GM12878 (cell line): ENCODE measurements around the gene SPI1. TPM values are rescaled to one million over a fixed set of nuclear protein-coding genes. Genes with fewer than 3 reads are reported as not detected.

Experiments used
- ATAC-seq: fragments of 200-7000 bp; cut with Tn5 transposase; 3 replicates; pipeline ENCODE4 v1.9.1; 2020; ENCODE audit warnings: mild to moderate bottlenecking, moderate library complexity
- BruUV-seq: library from RNA; stranded (reverse); fragments of 400-500 nt; replicated peaks from 2 replicates; lab custom pipeline; 2021; lab: Mats Ljungman, UMichigan
- CTCF ChIA-PET: fragments of 300-600 bp; sonication (Branson Sonifier 250); formaldehyde crosslinking; extraction: SDS; loops from one replicate; lab custom pipeline; 2021; ENCODE audit warnings: inconsistent platforms; lab: Yijun Ruan, JAX
- POLR2A ChIA-PET: fragments of 350-600 bp; formaldehyde crosslinking; extraction: SDS; loops from one replicate; lab custom pipeline; 2021; ENCODE audit warnings: inconsistent platforms; lab: Charles Lee
- RAD21 ChIA-PET: fragments of 300-600 bp; sonication (Branson Sonifier 250); formaldehyde crosslinking; loops from one replicate; lab custom pipeline; 2023; ENCODE audit warnings: antibody characterized with exemption; ENCODE audit not compliant: unreplicated experiment; lab: Charles Lee
- SMC1A ChIA-PET: fragments of 300-600 bp; sonication (Branson Sonifier 250); formaldehyde crosslinking; loops from one replicate; lab custom pipeline; 2023; ENCODE audit not compliant: unreplicated experiment, uncharacterized antibody; lab: Charles Lee
- DNase-seq: peaks from one replicate; pipeline ENCODE4 v3.0.0-alpha.2; 2011; ENCODE audit warnings: low read depth, low spot score
- FAIRE-seq: peaks from 3 replicates; lab custom pipeline; 2011; peaks lifted over from hg19 to GRCh38; lab: Jason Lieb, UNC
- H2AFZ ChIP-seq: 2 replicates; pipeline ENCODE4 v1.6.0; 2011; ENCODE audit warnings: low read depth, low read length, control low read depth; ENCODE audit not compliant: control insufficient read depth
- H3K27ac ChIP-seq: 2 replicates; pipeline ENCODE4 v1.5.1; 2011; ENCODE audit warnings: control low read depth; ENCODE audit not compliant: control insufficient read depth, insufficient read depth
- H3K27me3 ChIP-seq, 2 experiments: replicated peaks in 1 of 2; 2 replicates each; pipeline versions ENCODE4 v1.6.0 to v1.6.1; 2011; ENCODE audit warnings: low read length in 1 of 2; ENCODE audit not compliant: control insufficient read depth in 2 of 2, insufficient read depth in 2 of 2
- H3K36me3 ChIP-seq, 2 experiments: 2 replicates each; pipeline ENCODE4 v1.5.1; 2011; ENCODE audit warnings: low read length in 1 of 2; ENCODE audit not compliant: control insufficient read depth in 2 of 2, insufficient read depth in 2 of 2
- H3K4me1 ChIP-seq: 2 replicates; pipeline ENCODE4 v1.6.1; 2011; ENCODE audit warnings: mild to moderate bottlenecking, low read length, moderate library complexity, mixed read lengths; ENCODE audit not compliant: control insufficient read depth, insufficient read depth
- H3K4me2 ChIP-seq: 2 replicates; pipeline ENCODE4 v1.6.0; 2011; ENCODE audit warnings: control low read depth; ENCODE audit not compliant: control insufficient read depth, insufficient read depth
- H3K4me3 ChIP-seq: fragments of 200-600 bp; sonication (generic); 2 replicates; pipeline ENCODE4 v1.5.1; 2016
- H3K79me2 ChIP-seq: 2 replicates; pipeline ENCODE4 v1.6.0; 2011; ENCODE audit warnings: low read length; ENCODE audit not compliant: control insufficient read depth, insufficient read depth
- H3K9ac ChIP-seq: 2 replicates; pipeline ENCODE4 v1.8.0; 2011; ENCODE audit warnings: low read length, control low read depth, mixed read lengths; ENCODE audit not compliant: control insufficient read depth, insufficient read depth
- H3K9me3 ChIP-seq: replicated peaks from 3 replicates; pipeline ENCODE4 v1.5.1; 2011; ENCODE audit warnings: mild to moderate bottlenecking, low read length; ENCODE audit not compliant: control insufficient read depth, insufficient read depth
- H4K20me1 ChIP-seq: 2 replicates; pipeline ENCODE4 v1.6.0; 2011; ENCODE audit not compliant: control insufficient read depth, insufficient read depth
- BCL11A ChIP-seq: IDR thresholded peaks from 2 replicates; pipeline ENCODE4 v1.6.1; 2011; ENCODE audit warnings: low read depth, low read length
- MXI1 ChIP-seq: fragments of 150-350 bp; IDR thresholded peaks from 2 replicates; pipeline ENCODE4 v1.6.1; 2011; ENCODE audit warnings: low read depth, mild to moderate bottlenecking, inconsistent platforms, low read length, improper control_type of control experiment
- NFYB ChIP-seq: IDR thresholded peaks from 2 replicates; pipeline ENCODE4 v1.6.1; 2011; ENCODE audit warnings: low read depth, mild to moderate bottlenecking, low read length, improper control_type of control experiment, moderate library complexity; ENCODE audit not compliant: insufficient read depth
- WGBS: methylation state at CpG from one replicate; pipeline ENCODE4 v1.1.6; 2016; ENCODE audit warnings: low lambda C conversion rate; ENCODE audit not compliant: insufficient replicate concordance, insufficient coverage; ENCODE audit errors: missing lambda C conversion rate; 5-methylcytosine and 5-hydroxymethylcytosine counted together
- in situ Hi-C: fragments of 300-500 bp; cut with MboI; formaldehyde crosslinking; loops from 9 replicates; pipeline ENCODE4 v1.14.3; 2018; ENCODE audit warnings: mixed read lengths
- intact Hi-C: fragments of 100-400 bp; cut with micrococcal nuclease; formaldehyde crosslinking; loops from one replicate; pipeline ENCODE4 v1.14.2; 2022; ENCODE audit not compliant: unreplicated experiment
- polyA plus RNA-seq, 11 experiments: library from polyadenylated mRNA; depleted of rRNA in 4 of 11; unstranded in 6 of 11; stranded (reverse) in 5 of 11; fragments of >200 nt; fragmentation: Nextera tagmentation in 4 of 11; fragmentation: Illumina TruSeq in 1 of 11; extraction: Ambion mirVana in 4 of 11; extraction: Trizol in 1 of 11; gene quantifications; 1 replicate in 1 of 11; 2 replicates in 10 of 11; pipeline versions ENCODE4 v1.2.1 to v1.2.3, GENCODE V29; 2011 to 2016; ENCODE audit warnings: inconsistent platforms in 2 of 11, missing spikeins in 2 of 11, low read depth in 1 of 11
- total RNA-seq, 4 experiments: library from RNA; depleted of rRNA in 3 of 4; stranded (reverse); fragments of >200 nt in 3 of 4; fragmentation: Illumina TruSeq in 1 of 4; extraction: Trizol in 1 of 4; gene quantifications; 2 replicates each; pipeline versions ENCODE4 v1.2.1 to v1.2.3, GENCODE V29; 2013 to 2021
- TF ChIP-seq, protein P1 (sequence below): fragments of 150-350 bp; IDR thresholded peaks from 2 replicates; pipeline ENCODE4 v1.6.1; 2016; ENCODE audit warnings: low read depth, low read length

SPI1 gene
- total and polyA plus RNA-seq, 10 of the 15 experiments (the other 5 are each of a cell fraction or from before 2014, with no cell fraction given), result 0.05 to 31.1 (median 9.7) TPM

DNA sequence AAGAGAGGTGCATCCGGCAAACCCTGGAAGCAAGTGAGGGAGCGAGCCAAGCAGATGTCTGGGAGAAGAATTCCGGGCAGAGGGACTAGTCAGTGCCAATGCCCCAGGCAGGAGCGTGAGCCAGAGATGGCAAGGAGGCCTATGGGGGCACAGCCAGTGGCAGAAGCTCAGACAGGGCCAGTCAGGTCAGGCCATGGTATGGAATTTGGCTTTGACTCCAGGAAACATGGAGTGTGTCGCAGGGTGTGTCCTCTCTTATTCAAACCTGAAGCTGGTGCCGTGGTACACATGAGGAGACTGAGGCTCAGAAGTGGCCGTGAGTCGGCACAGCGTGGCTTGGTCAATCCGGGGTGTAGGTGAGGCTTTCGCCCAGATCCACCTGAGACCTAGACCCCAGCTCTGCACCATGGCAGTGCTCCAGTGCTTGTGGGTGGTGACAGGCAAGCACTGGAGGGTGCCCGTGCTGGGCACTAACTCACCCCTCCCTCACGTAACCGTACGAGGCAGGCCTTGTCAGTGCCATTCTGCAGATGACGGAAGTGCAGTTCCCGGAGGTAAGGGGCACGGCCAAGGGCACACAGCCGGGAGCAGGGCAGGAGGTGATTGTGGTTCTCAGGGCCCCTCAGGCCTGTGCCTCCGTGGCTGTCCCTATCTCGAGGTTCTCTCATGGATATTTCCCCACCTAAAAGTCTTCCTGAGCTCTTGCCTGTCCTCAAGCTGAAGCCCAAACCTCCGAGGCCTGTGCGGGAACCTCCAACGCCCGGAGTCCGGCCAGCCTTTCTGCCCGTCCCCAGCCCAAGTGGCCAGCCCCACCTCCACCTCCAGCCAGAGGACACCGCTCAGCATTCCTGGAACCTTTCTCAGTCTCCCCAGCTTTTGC lies 10.6 kb upstream of the SPI1 start:
- in situ Hi-C loops, result no loop called here
- BruUV-seq, result no TSS peak
- H3K27me3 ChIP-seq, result no peaks in the 10 kb centered on the region
- H2AFZ ChIP-seq, result no peak overlapping the region
- no peak overlapping the region for H3K4me3 ChIP-seq
- intact Hi-C loops, result no loop called here
- no peak for FAIRE-seq
- TF ChIP-seq BCL11A (no peak), MXI1 (no peak), NFYB (no peak)
- TF ChIP-seq, protein P1, sequence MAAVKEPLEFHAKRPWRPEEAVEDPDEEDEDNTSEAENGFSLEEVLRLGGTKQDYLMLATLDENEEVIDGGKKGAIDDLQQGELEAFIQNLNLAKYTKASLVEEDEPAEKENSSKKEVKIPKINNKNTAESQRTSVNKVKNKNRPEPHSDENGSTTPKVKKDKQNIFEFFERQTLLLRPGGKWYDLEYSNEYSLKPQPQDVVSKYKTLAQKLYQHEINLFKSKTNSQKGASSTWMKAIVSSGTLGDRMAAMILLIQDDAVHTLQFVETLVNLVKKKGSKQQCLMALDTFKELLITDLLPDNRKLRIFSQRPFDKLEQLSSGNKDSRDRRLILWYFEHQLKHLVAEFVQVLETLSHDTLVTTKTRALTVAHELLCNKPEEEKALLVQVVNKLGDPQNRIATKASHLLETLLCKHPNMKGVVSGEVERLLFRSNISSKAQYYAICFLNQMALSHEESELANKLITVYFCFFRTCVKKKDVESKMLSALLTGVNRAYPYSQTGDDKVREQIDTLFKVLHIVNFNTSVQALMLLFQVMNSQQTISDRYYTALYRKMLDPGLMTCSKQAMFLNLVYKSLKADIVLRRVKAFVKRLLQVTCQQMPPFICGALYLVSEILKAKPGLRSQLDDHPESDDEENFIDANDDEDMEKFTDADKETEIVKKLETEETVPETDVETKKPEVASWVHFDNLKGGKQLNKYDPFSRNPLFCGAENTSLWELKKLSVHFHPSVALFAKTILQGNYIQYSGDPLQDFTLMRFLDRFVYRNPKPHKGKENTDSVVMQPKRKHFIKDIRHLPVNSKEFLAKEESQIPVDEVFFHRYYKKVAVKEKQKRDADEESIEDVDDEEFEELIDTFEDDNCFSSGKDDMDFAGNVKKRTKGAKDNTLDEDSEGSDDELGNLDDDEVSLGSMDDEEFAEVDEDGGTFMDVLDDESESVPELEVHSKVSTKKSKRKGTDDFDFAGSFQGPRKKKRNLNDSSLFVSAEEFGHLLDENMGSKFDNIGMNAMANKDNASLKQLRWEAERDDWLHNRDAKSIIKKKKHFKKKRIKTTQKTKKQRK, result no peak
- H3K4me2 ChIP-seq, result no peak overlapping the region
- H3K4me1 ChIP-seq, result peaks cover 24% of the 10 kb centered on the region
- SMC1A ChIA-PET, result interaction anchor here (1.0 to 5.0 kb wide), 5 partner anchors 10 to 24 kb away, joined by 3 to 36 read pairs (median 4); partner anchors contain the start of gene SPI1
- H3K27ac ChIP-seq, result no peak overlapping the region
- DNase-seq, result no peak
- H3K79me2 ChIP-seq, result no peaks in the 10 kb centered on the region
- no peak for ATAC-seq
- CTCF ChIA-PET, result interaction anchor here (0.6 to 5.0 kb wide), 6 partner anchors 10 to 37 kb away, joined by 3 to 16 read pairs (median 10); partner anchors contain the start of genes MYBPC3 and SPI1
- RAD21 ChIA-PET, result interaction anchor here (3.7 kb wide), 1 partner anchor 10 kb away, joined by 15 read pairs; the partner anchor contains the start of gene SPI1
- WGBS, result 77% methylated on average over 28 of the region's 28 CpGs
- H3K9ac ChIP-seq, result no peak overlapping the region
- H3K36me3 ChIP-seq, result no peaks in the 10 kb centered on the region; a peak in 1 of 4 replicates
- no peaks in the 10 kb centered on the region for H4K20me1 ChIP-seq
- POLR2A ChIA-PET, result interaction anchor here (1.7 to 8.5 kb wide), 3 partner anchors 9 to 15 kb away, joined by 4 to 94 read pairs (median 42); partner anchors contain the start of gene SPI1
- H3K9me3 ChIP-seq, result no peaks in the 10 kb centered on the region
